Upper lobe of left lung (tissue), 6 donors: ENCODE data around the gene IMPACT. TPM values are rescaled to one million over a fixed set of nuclear protein-coding genes. Genes with fewer than 3 reads are reported as not detected.

Experiments
- ATAC-seq, 2 donors: fragments of 200-7000 bp; cut with Tn5 transposase; one replicate each; pipeline ENCODE4 v1.9.1; 2022; ENCODE audit warnings: mild to moderate bottlenecking in 2 of 2, moderate library complexity in 2 of 2; ENCODE audit not compliant: low FRiP score in 2 of 2
- DNase-seq, 2 donors: peaks; one replicate each; pipeline ENCODE4 v3.0.0-alpha.2; 2019 to 2020
- H3K27ac ChIP-seq, 4 donors: fragments of 200-600 bp; sonication (generic); one replicate each; pipeline ENCODE4 v1.5.1; 2016 to 2019
- H3K27me3 ChIP-seq, 4 donors: fragments of 200-600 bp; sonication (generic); one replicate each; pipeline ENCODE4 v1.5.1; 2017 to 2019
- H3K36me3 ChIP-seq, 4 donors: fragments of 200-600 bp; sonication (generic); one replicate each; pipeline ENCODE4 v1.5.1; 2016 to 2019
- H3K4me1 ChIP-seq, 4 donors: fragments of 200-600 bp; sonication (generic); one replicate each; pipeline ENCODE4 v1.5.1; 2018 to 2019
- H3K4me3 ChIP-seq, 4 donors: fragments of 200-600 bp; sonication (generic); one replicate each; pipeline ENCODE4 v1.5.1; 2017 to 2019; ENCODE audit warnings: mild to moderate bottlenecking in 2 of 4, moderate library complexity in 1 of 4
- H3K9me3 ChIP-seq, 4 donors: fragments of 200-600 bp; sonication (generic); one replicate each; pipeline ENCODE4 v1.5.1; 2018 to 2019
- EP300 ChIP-seq, 4 donors: sonication (generic); formaldehyde crosslinking; IDR thresholded peaks; one replicate each; pipeline ENCODE4 v1.5.1; 2017; ENCODE audit warnings: antibody characterized with exemption in 4 of 4, control low read depth in 2 of 4
- POLR2A ChIP-seq, 4 donors: fragments of 450-650 bp; IDR thresholded peaks; one replicate each; pipeline ENCODE4 v1.5.1; 2016 to 2017; ENCODE audit warnings: antibody characterized with exemption in 4 of 4, mild to moderate bottlenecking in 2 of 4
- POLR2AphosphoS5 ChIP-seq, 2 donors: sonication (generic); formaldehyde crosslinking; IDR thresholded peaks; one replicate each; pipeline ENCODE4 v1.5.1; 2017; ENCODE audit warnings: antibody characterized with exemption in 2 of 2
- WGBS, 2 donors: methylation state at CpG; one replicate each; pipeline ENCODE4 v1.1.5; 2017 to 2018; 5-methylcytosine and 5-hydroxymethylcytosine counted together
- total RNA-seq, 6 donors: library from RNA; depleted of rRNA in 4 of 6; stranded (reverse); fragments of >200 nt in 4 of 6; gene quantifications; one replicate each; pipeline versions ENCODE4 v1.1.0 to v1.2.1, GENCODE V29; 2016 to 2021
- TF ChIP-seq, protein P1 (sequence below), 6 experiments: fragments of 450-650 bp in 4 of 6; fragments of 200-600 bp in 2 of 6; sonication (generic) in 2 of 6; IDR thresholded peaks; one replicate each; pipeline ENCODE4 v1.5.1; 2016 to 2019; ENCODE audit warnings: antibody characterized with exemption in 6 of 6
- donor health status: DM: no; HTN: no; CAD: no; lungs with moderate emphysema.
- donor health status: DM: no; HTN: yes; CAD: no; lungs with severe emphysema.

Gene IMPACT
- total RNA-seq, 6 donors from 2014 or later, result 4.6 to 40.8 (median 18.2) TPM

GRCh38 chr18:24397131-24397693 lies 29.3 kb upstream of the IMPACT start:
- H3K9me3 ChIP-seq, result no peaks in the 10 kb centered on the region
- H3K4me3 ChIP-seq, result peak overlapping the region; percentile 61 to 95 (median 80)
- TF ChIP-seq, protein P1, sequence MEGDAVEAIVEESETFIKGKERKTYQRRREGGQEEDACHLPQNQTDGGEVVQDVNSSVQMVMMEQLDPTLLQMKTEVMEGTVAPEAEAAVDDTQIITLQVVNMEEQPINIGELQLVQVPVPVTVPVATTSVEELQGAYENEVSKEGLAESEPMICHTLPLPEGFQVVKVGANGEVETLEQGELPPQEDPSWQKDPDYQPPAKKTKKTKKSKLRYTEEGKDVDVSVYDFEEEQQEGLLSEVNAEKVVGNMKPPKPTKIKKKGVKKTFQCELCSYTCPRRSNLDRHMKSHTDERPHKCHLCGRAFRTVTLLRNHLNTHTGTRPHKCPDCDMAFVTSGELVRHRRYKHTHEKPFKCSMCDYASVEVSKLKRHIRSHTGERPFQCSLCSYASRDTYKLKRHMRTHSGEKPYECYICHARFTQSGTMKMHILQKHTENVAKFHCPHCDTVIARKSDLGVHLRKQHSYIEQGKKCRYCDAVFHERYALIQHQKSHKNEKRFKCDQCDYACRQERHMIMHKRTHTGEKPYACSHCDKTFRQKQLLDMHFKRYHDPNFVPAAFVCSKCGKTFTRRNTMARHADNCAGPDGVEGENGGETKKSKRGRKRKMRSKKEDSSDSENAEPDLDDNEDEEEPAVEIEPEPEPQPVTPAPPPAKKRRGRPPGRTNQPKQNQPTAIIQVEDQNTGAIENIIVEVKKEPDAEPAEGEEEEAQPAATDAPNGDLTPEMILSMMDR (IDR thresholded peaks at IDR 0.05), result peak in 2 of 6 experiments; percentile 10 to 37
- TF ChIP-seq POLR2AphosphoS5 (IDR thresholded peaks at IDR 0.05) (peak; percentile 17 to 35), POLR2A (IDR thresholded peaks at IDR 0.05) (peak in 1 of 4 donors; percentile 52), EP300 (IDR thresholded peaks at IDR 0.05) (peak in 2 of 4 donors; percentile 51 to 79)
- WGBS, 2 donors, result 0 to 1% methylated on average over 14 to 19 of the region's 50 CpGs
- peak overlapping the region; percentile 87 to 90 (median 88) for H3K27ac ChIP-seq
- H3K36me3 ChIP-seq, result no peaks in the 10 kb centered on the region
- no peaks in the 10 kb centered on the region for H3K27me3 ChIP-seq
- ATAC-seq (peak; percentile 26 to 76), DNase-seq (peak in 1 of 2 donors; percentile 87)
- peaks cover 4 to 15% (median 9%) of the 10 kb centered on the region in 4 donors for H3K4me1 ChIP-seq

GRCh38 chr18:24397694-24398368 lies 28.6 kb upstream of the IMPACT start, which contains the start of gene OSBPL1A:
Gene OSBPL1A (minus strand): TSS chr18:24397824. CDS start chr18:24377533, 20,291 bp downstream.
- Histone ChIP-seq H3K9me3 (no peaks in the 10 kb centered on the region), H3K27me3 (no peaks in the 10 kb centered on the region), H3K36me3 (no peaks in the 10 kb centered on the region), H3K4me3 (peak within 1 kb of the TSS; percentile 61 to 95 (median 80)), H3K27ac (peak within 1 kb of the TSS; percentile 87 to 90 (median 88)), H3K4me1 (peaks cover 4 to 15% (median 9%) of the 10 kb centered on the region in 4 donors)
- 6 to 10% methylated on average over 8 to 13 of the region's 55 CpGs for WGBS, 2 donors
- DNase-seq, result peak; percentile 98
- peak; percentile 98 for ATAC-seq
- TF ChIP-seq POLR2AphosphoS5 (IDR thresholded peaks at IDR 0.05) (peak; percentile 85), POLR2A (IDR thresholded peaks at IDR 0.05) (peak in 2 of 4 donors; percentile 52 to 81), EP300 (IDR thresholded peaks at IDR 0.05) (no peak)
- TF ChIP-seq, protein P1 (IDR thresholded peaks at IDR 0.05), result peak in 2 of 6 experiments; percentile 7 to 15

DNA sequence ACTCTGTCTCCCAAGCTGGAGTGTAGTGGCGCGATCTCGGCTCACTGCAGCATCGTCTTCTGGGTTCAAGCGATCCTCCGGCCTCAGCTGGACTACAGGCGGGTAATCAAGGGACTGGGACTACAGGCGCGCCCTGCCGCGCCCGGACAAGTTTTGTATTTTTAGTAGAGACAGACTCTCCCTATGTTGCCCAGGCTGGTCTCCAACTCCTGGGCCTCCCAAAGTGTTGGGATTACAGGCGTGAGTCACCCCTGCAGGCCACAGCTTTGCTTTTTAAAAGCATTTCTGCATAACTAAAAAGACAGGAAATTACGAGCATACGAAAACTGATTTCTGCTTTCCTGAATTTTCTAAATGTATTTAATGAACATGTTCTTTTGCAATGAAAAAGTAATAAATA lies 27.9 kb upstream of the IMPACT start:
- H3K4me1 ChIP-seq, result peaks cover 4 to 15% (median 9%) of the 10 kb centered on the region in 4 donors
- H3K27me3 ChIP-seq, result no peaks in the 10 kb centered on the region
- H3K27ac ChIP-seq, result peak overlapping the region in 3 of 4 donors; percentile 87 to 88 (median 88)
- no peaks in the 10 kb centered on the region for H3K36me3 ChIP-seq
- H3K9me3 ChIP-seq, result no peaks in the 10 kb centered on the region
- WGBS, 2 donors, result 90 to 92% methylated on average over 15 of the region's 15 CpGs
- peak overlapping the region in 3 of 4 donors; percentile 61 to 85 (median 75) for H3K4me3 ChIP-seq
- TF ChIP-seq POLR2A (IDR thresholded peaks at IDR 0.05) (no peak), POLR2AphosphoS5 (IDR thresholded peaks at IDR 0.05) (no peak), EP300 (IDR thresholded peaks at IDR 0.05) (no peak)
- TF ChIP-seq, protein P1 (IDR thresholded peaks at IDR 0.05), result no peak
- no peak for ATAC-seq
- DNase-seq, result peak in 1 of 2 donors; percentile 54

DNA sequence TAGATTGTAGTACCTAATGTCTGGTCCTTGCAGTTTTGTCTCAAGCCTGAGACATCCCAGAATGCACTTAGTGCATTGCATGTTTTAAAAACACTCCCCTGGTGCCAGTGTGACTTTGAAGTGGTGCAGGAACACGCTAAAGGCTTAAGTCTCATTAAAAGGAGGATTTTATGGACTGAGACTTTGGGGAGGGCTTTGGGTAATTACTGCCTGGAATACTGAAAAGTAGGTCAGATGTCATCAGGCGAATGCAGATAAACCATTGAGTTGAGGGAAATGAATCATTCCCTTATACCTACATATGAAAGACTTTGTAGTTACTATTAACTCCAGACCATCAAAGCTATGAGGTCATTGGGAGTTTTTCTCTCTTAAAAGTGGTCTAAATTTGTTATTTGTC lies 25.9 kb upstream of the IMPACT start:
- Histone ChIP-seq H3K4me3 (no peak overlapping the region), H3K27me3 (no peaks in the 10 kb centered on the region), H3K36me3 (no peaks in the 10 kb centered on the region), H3K9me3 (no peaks in the 10 kb centered on the region), H3K27ac (no peak overlapping the region), H3K4me1 (peaks cover 4 to 15% (median 9%) of the 10 kb centered on the region in 4 donors)
- TF ChIP-seq POLR2A (IDR thresholded peaks at IDR 0.05) (no peak), EP300 (IDR thresholded peaks at IDR 0.05) (no peak), POLR2AphosphoS5 (IDR thresholded peaks at IDR 0.05) (no peak)
- TF ChIP-seq, protein P1 (IDR thresholded peaks at IDR 0.05), result no peak
- ATAC-seq, result no peak
- DNase-seq, result no peak
- 92 to 95% methylated on average over 2 of the region's 2 CpGs for WGBS, 2 donors
